ENCODE measurements around the gene AP3D1.

Gene AP3D1

GRCh38 chr19:2149980-2150793, 1.2 kb downstream of the AP3D1 start:
- H3K9ac ChIP-seq (ENCODE audit: low read depth, low read length) = peak overlapping the region; percentile 98
- no peaks in the 10 kb centered on the region; the same call in 1 of the 2 replicates for H3K36me3 ChIP-seq (ENCODE audit: insufficient read depth, low read length)
- H3K9me3 ChIP-seq (ENCODE audit: control insufficient read depth, insufficient read depth, low read length) = no peaks in the 10 kb centered on the region
- peaks cover 8% of the 10 kb centered on the region; the same call in 1 of the 2 replicates for H3K4me1 ChIP-seq (ENCODE audit: insufficient read depth, low read length)

DNA sequence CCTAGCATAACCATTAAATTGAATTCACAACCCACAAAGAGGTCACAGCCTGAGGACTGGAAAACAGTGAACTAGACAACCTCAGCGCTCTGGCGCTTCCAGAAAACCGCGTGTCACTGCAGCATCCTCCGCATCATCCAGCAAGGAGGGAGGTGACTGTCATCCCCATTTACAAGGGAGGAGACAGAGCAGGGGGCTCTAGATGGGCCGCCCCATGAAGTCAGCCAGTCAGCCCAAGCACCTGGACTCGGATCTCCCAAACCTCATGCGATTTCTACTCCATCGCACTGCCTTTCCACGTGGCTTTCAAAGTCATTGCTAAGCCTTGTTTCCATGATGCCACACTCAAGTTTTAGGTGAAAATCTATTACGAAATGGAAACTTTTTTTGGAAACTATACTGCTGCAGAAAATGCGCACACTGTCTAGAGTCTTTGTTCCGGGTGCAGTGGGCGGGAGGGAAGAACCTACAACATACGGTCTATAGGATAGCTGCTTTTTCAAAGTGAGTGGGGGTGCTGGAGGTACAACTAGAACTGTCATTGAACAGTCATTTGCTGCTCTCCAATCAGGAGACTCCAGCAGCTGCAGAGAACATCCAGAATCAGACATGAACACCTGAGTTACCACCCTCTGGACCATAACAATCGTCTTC, 2.8 kb downstream of the AP3D1 start:
- no peaks in the 10 kb centered on the region; the same call in 1 of the 2 replicates for H3K36me3 ChIP-seq (ENCODE audit: insufficient read depth, low read length)
- H3K9me3 ChIP-seq (ENCODE audit: control insufficient read depth, insufficient read depth, low read length) = no peaks in the 10 kb centered on the region
- peaks cover 8% of the 10 kb centered on the region; the same call in 1 of the 2 replicates for H3K4me1 ChIP-seq (ENCODE audit: insufficient read depth, low read length)
- H3K9ac ChIP-seq (ENCODE audit: low read depth, low read length) = no peak overlapping the region

DNA sequence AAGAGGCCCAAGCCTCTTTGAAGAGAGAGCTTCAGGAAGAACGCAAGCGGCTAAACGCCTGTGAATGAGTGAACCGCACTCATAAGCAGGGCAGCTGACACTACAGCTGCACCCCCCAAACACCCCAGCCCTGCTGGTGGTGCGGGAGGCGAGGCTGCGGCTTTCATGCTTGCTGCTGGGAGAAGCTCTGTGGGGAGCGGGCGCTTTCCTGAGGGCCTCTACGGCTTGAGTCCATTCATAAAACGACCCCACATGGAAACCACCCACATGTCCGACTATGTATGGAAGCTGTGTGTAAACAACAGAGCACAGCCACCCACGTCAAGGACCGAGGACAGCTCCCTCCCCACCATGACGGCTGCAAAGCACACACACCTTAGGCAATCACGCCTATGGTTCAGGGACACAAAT, 5.5 kb downstream of the AP3D1 start:
- peaks cover 8% of the 10 kb centered on the region; the same call in 1 of the 2 replicates for H3K4me1 ChIP-seq (ENCODE audit: insufficient read depth, low read length)
- no peaks in the 10 kb centered on the region; the same call in 1 of the 2 replicates for H3K36me3 ChIP-seq (ENCODE audit: insufficient read depth, low read length)
- H3K9ac ChIP-seq (ENCODE audit: low read depth, low read length) = no peak overlapping the region
- no peaks in the 10 kb centered on the region for H3K9me3 ChIP-seq (ENCODE audit: control insufficient read depth, insufficient read depth, low read length)

DNA sequence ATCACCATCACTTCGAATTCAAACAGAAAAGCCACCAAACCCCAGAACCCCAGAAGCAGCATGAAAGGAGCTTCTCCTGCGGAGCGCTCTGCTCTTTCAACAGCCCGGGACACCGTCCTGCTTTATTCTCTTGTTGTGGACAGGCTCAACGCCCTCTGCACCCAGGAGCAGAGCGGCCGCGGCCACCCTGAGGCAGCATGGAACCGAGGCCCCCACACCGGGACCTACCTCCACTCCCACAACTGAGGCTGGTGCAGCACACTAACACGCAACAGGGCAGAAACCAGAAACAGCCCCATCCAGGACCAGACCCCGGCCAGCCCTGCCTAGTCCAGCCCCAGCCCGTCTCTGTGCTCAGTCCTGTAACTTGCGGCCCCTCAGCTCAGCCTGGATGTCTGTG, 7.2 kb downstream of the AP3D1 start:
- Histone ChIP-seq H3K36me3 (ENCODE audit: insufficient read depth, low read length) (no peaks in the 10 kb centered on the region; the same call in 1 of the 2 replicates), H3K9ac (ENCODE audit: low read depth, low read length) (no peak overlapping the region), H3K4me1 (ENCODE audit: insufficient read depth, low read length) (peaks cover 5% of the 10 kb centered on the region; the same call in 1 of the 2 replicates)

DNA sequence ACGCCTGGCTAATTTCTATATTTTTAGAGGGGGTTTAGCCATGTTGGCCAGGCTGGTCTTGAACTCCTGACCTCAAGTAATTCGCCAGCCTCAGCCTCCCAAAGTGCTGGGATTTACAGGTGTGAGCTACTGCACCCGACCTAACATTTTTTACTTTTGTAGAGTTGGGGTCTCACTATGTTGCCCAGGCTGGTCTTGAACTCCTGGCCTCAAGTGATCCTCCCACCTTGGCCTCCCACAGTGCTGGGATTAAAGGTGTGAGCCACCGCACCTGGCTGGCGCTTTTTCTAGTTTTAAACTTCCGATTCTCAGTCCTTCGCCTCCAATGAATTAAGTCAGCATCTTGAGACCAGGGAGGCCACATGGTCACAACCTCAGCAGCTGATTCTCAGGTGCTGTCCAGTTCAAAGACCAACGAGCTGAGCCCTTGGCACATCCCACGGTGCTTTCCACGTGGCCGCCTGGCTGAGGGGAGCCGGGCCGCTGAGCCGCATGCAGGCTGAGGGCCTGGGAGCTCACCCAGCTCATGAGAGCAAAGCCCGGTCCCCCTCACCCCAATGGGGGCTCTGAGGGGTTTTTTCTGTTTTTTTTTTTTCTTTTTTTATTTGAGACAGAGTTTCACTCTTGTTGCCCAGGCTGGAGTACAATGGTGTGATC, 9.1 kb downstream of the AP3D1 start:
- Histone ChIP-seq H3K4me1 (ENCODE audit: insufficient read depth, low read length) (no peaks in the 10 kb centered on the region), H3K36me3 (ENCODE audit: insufficient read depth, low read length) (peaks cover 9% of the 10 kb centered on the region), H3K9ac (ENCODE audit: low read depth, low read length) (no peak overlapping the region)

More for the DNA sequence above, 7.2 kb downstream of the AP3D1 start:
- H3K9me3 ChIP-seq (ENCODE audit: control insufficient read depth, insufficient read depth, low read length) = no peaks in the 10 kb centered on the region

GRCh38 chr19:2140138-2140569, 11.2 kb downstream of the AP3D1 start:
- Histone ChIP-seq H3K36me3 (ENCODE audit: insufficient read depth, low read length) (peaks cover 11% of the 10 kb centered on the region), H3K4me1 (ENCODE audit: insufficient read depth, low read length) (no peaks in the 10 kb centered on the region), H3K9me3 (ENCODE audit: control insufficient read depth, insufficient read depth, low read length) (no peaks in the 10 kb centered on the region), H3K9ac (ENCODE audit: low read depth, low read length) (no peak overlapping the region)

More for the DNA sequence above, 9.1 kb downstream of the AP3D1 start:
- H3K9me3 ChIP-seq (ENCODE audit: control insufficient read depth, insufficient read depth, low read length) = no peaks in the 10 kb centered on the region

GRCh38 chr19:2139385-2140137, 11.8 kb downstream of the AP3D1 start:
- peaks cover 11% of the 10 kb centered on the region for H3K36me3 ChIP-seq (ENCODE audit: insufficient read depth, low read length)
- H3K9ac ChIP-seq (ENCODE audit: low read depth, low read length) = no peak overlapping the region
- no peaks in the 10 kb centered on the region for H3K4me1 ChIP-seq (ENCODE audit: insufficient read depth, low read length)
- H3K9me3 ChIP-seq (ENCODE audit: control insufficient read depth, insufficient read depth, low read length) = no peaks in the 10 kb centered on the region

GRCh38 chr19:2138061-2138728, 13.2 kb downstream of the AP3D1 start:
- Histone ChIP-seq H3K36me3 (ENCODE audit: insufficient read depth, low read length) (peaks cover 11% of the 10 kb centered on the region), H3K9me3 (ENCODE audit: control insufficient read depth, insufficient read depth, low read length) (no peaks in the 10 kb centered on the region), H3K9ac (ENCODE audit: low read depth, low read length) (no peak overlapping the region), H3K4me1 (ENCODE audit: insufficient read depth, low read length) (no peaks in the 10 kb centered on the region)

DNA sequence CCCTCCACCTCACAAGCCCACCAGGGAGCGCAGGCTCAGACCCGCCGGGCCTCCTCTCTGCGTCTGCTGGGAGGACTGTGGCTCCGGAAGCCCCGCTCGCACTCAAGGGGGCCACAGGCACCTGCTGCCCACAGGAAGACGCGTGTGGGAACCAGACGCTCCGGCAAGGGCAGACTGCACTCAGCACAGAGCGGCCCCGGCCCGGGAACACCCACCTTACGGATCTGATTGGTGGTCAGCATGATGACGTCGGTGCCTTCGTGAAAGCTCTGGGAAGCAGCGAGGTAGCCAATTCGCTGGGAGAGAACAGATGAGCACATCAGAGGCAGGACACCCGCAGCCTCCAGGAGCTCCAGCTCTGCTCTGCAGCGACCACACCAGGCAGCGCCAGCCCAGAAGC, 14.6 kb downstream of the AP3D1 start:
- H3K4me1 ChIP-seq (ENCODE audit: insufficient read depth, low read length) = no peaks in the 10 kb centered on the region
- H3K9ac ChIP-seq (ENCODE audit: low read depth, low read length) = no peak overlapping the region
- H3K36me3 ChIP-seq (ENCODE audit: insufficient read depth, low read length) = peaks cover 24% of the 10 kb centered on the region
- H3K9me3 ChIP-seq (ENCODE audit: control insufficient read depth, insufficient read depth, low read length) = no peaks in the 10 kb centered on the region

GRCh38 chr19:2135474-2136402, 15.6 kb downstream of the AP3D1 start:
- Histone ChIP-seq H3K36me3 (ENCODE audit: insufficient read depth, low read length) (peaks cover 28% of the 10 kb centered on the region), H3K4me1 (ENCODE audit: insufficient read depth, low read length) (no peaks in the 10 kb centered on the region), H3K9me3 (ENCODE audit: control insufficient read depth, insufficient read depth, low read length) (no peaks in the 10 kb centered on the region), H3K9ac (ENCODE audit: low read depth, low read length) (no peak overlapping the region)

- peaks cover 24% of the 10 kb centered on the region for H3K36me3 ChIP-seq (ENCODE audit: insufficient read depth, low read length)
- H3K4me1 ChIP-seq (ENCODE audit: insufficient read depth, low read length) = no peaks in the 10 kb centered on the region
- no peak overlapping the region for H3K9ac ChIP-seq (ENCODE audit: low read depth, low read length)
- no peaks in the 10 kb centered on the region for H3K9me3 ChIP-seq (ENCODE audit: control insufficient read depth, insufficient read depth, low read length)
These were observed 18.5 kb downstream of the AP3D1 start for GRCh38 chr19:2132731-2133490.

- H3K9ac ChIP-seq (ENCODE audit: low read depth, low read length) = no peak overlapping the region
- no peaks in the 10 kb centered on the region for H3K9me3 ChIP-seq (ENCODE audit: control insufficient read depth, insufficient read depth, low read length)
- H3K36me3 ChIP-seq (ENCODE audit: insufficient read depth, low read length) = peaks cover 18% of the 10 kb centered on the region
- no peaks in the 10 kb centered on the region for H3K4me1 ChIP-seq (ENCODE audit: insufficient read depth, low read length)
These were observed 19.2 kb downstream of the AP3D1 start for GRCh38 chr19:2132191-2132590.

Data from ES-I3 (cell line).